SJSA1 (cell line): ENCODE measurements around the gene SLC2A2. TPM values are rescaled to one million over a fixed set of nuclear protein-coding genes. Genes with fewer than 3 reads are reported as not detected.

Experiments
- DNase-seq, 2 experiments: peaks; one replicate each; pipeline ENCODE4 v3.0.0-alpha.2; 2015 to 2020; ENCODE audit warnings: low spot score in 2 of 2, low read depth in 1 of 2
- H3K27ac ChIP-seq: fragments of 250-450 bp; sonication (Bioruptor Pico); 2 replicates; pipeline ENCODE4 v1.5.1; 2020; ENCODE audit warnings: mild to moderate bottlenecking, moderate library complexity
- H3K27me3 ChIP-seq: fragments of 250-450 bp; sonication (Bioruptor Pico); replicated peaks from 2 replicates; pipeline ENCODE4 v1.5.1; 2020; ENCODE audit warnings: mild to moderate bottlenecking, moderate library complexity
- H3K36me3 ChIP-seq: fragments of 250-450 bp; sonication (Bioruptor Pico); 2 replicates; pipeline ENCODE4 v1.5.1; 2020; ENCODE audit warnings: mild to moderate bottlenecking
- H3K4me1 ChIP-seq: fragments of 250-450 bp; sonication (Bioruptor Pico); replicated peaks from 2 replicates; pipeline ENCODE4 v1.6.1; 2021; ENCODE audit warnings: mild to moderate bottlenecking
- H3K4me3 ChIP-seq: fragments of 250-450 bp; sonication (Bioruptor Pico); 2 replicates; pipeline ENCODE4 v1.5.1; 2020; ENCODE audit warnings: mild to moderate bottlenecking
- H3K9me3 ChIP-seq: fragments of 250-450 bp; sonication (Bioruptor Pico); replicated peaks from 2 replicates; pipeline ENCODE4 v1.5.1; 2020; ENCODE audit warnings: mild to moderate bottlenecking
- total RNA-seq: library from RNA; depleted of rRNA; stranded (reverse); fragments of >200 nt; shearing (Covaris generic); gene quantifications from 2 replicates; pipeline ENCODE4 v1.2.3, GENCODE V29; 2014

SLC2A2 gene
- total RNA-seq, 1 experiment from 2014 or later: not detected

DNA sequence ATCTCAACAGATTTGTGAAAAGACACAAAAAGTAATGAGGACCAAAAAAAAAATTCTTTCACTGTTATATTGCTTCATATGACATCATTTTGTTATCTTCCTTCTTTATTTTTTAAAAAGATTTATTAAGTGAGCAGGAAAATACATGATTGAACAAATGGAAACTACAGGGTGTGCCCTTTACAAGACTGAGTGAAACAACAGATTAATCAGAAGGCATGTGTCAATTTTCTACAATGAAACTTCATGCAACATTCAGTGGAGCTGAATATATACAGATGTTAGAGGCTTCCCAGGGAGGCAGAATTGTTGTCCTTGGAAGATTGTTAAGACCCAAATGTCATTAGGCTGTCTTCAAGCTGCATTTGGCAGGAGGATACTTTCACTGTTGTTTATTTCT lies 28.4 kb upstream of the SLC2A2 start:
- peak overlapping the region; percentile 36; the same call in 1 of the 2 replicates for H3K27ac ChIP-seq
- no peaks in the 10 kb centered on the region for H3K9me3 ChIP-seq
- DNase-seq: no peak
- no peak overlapping the region for H3K4me3 ChIP-seq
- no peaks in the 10 kb centered on the region for H3K36me3 ChIP-seq
- H3K4me1 ChIP-seq: peaks cover 23% of the 10 kb centered on the region
- no peaks in the 10 kb centered on the region for H3K27me3 ChIP-seq

DNA sequence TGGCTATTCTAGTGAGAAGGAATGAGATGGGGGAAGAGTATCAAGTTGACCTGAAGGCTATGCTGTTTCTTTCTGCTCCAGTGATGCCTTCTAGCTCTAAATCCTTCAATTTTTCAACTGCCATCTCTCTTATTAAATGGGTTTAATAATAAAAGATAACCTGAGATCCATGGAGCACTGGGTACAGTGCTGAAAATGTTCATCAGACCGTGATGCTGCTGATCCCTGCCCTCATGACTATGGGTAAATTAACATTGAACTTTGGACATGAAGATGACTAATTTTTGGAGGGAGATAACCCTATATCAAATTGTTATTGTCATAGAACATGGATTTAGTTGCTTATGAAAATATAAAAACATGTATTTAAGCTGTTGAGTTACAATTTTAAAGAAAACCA lies 27.7 kb upstream of the SLC2A2 start:
- Histone ChIP-seq H3K36me3 (no peaks in the 10 kb centered on the region), H3K9me3 (no peaks in the 10 kb centered on the region), H3K27ac (no peak overlapping the region), H3K4me1 (peaks cover 23% of the 10 kb centered on the region), H3K27me3 (no peaks in the 10 kb centered on the region), H3K4me3 (no peak overlapping the region)
- no peak for DNase-seq

DNA sequence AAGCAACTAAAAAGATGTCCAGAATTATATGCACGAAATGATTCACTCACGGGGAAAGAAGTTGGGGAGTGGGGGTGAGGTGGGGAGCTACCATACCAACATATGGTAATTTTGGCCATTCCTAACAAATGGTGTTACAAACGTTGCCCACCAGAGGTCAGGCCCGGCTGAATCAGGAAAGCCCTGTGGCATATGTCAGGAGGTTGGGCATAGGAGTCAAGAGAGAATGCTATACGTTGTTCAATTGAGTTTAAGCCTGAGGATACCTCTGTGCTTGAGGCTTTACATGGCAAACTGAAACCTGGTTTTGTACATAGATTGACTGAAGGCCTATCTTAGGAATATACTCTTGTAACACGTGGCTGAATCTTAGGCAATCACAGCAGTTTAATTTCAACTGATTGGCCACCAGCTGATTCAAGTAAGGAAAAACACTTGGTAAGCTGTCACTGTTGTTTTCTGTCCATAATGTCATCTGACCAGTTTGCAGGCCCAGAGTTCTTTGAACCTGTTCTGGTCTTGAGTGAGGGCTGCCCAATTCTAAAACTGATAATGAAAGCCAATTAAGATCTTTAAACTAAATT lies 23.4 kb upstream of the SLC2A2 start:
- H3K36me3 ChIP-seq: no peaks in the 10 kb centered on the region
- peak; percentile 17 to 46 for DNase-seq
- H3K4me3 ChIP-seq: no peak overlapping the region
- H3K27me3 ChIP-seq: no peaks in the 10 kb centered on the region
- no peak overlapping the region for H3K27ac ChIP-seq
- H3K4me1 ChIP-seq: peaks cover 2% of the 10 kb centered on the region
- H3K9me3 ChIP-seq: no peaks in the 10 kb centered on the region

DNA sequence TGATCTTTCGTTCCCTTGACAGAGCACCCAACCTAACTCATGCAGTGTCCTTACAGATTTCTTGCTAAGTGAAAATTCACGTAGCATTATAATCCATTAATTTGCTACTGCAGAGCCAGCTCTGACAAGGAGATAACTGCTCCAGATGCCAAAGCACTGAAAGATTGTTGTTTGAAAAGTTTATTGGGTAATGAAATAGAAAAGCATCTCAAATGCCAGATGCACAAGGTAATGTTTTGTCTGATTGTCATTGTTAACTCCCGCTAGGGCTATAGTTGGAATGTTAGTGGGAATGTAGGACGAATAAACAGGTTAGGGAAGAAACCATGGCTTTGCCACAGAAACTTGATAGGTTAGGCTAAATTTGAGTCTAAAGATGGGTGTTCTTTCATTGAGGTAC lies 20.2 kb upstream of the SLC2A2 start:
- DNase-seq: no peak
- H3K4me3 ChIP-seq: no peak overlapping the region
- no peaks in the 10 kb centered on the region for H3K36me3 ChIP-seq
- no peaks in the 10 kb centered on the region for H3K27me3 ChIP-seq
- H3K27ac ChIP-seq: no peak overlapping the region
- no peaks in the 10 kb centered on the region for H3K9me3 ChIP-seq
- H3K4me1 ChIP-seq: no peaks in the 10 kb centered on the region

DNA sequence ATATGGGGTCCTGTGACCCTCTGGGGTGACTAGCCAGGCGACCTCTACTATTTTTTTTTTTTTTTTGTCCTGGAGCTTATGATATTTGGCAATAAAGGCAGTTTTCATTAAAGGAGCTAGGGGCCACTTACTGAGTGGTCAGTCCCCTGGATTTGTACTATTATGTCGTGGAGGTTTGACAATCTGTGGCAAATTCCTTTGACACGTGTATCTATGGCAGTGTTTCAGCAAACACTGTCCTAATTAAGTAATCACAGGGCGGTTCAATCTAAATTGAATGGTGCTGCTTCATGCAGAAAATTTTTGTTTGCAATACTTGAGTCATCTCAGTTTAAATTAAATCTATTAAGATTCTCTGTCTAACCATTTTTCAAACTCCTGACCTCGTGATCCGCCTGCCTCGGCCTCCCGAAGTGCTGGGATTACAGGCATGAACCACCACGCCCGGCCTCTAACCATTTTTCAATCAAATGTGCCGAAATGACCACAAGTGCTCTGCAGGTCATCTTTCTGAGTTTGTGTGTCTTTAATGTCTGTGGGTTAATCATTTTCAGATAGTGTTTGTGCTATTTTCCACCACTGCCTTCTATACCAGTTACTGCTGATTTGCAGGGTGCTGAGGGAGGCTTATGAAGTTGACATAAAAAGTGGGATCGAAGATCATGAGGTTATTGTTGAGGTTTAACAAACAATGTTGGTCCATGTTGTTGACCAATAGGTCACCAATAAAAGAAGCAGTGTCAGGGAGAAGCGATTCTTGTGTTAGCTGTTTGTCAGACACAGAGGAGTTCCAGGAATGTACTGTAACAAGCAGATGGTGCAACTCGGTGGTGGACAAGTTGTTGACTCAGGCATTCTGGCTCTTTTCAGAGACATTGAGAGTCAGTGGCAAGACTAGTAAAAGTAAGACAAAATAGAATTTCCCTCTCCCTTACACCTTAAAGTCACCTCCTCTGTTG lies 18.6 kb upstream of the SLC2A2 start:
- H3K4me3 ChIP-seq: no peak overlapping the region

DNA sequence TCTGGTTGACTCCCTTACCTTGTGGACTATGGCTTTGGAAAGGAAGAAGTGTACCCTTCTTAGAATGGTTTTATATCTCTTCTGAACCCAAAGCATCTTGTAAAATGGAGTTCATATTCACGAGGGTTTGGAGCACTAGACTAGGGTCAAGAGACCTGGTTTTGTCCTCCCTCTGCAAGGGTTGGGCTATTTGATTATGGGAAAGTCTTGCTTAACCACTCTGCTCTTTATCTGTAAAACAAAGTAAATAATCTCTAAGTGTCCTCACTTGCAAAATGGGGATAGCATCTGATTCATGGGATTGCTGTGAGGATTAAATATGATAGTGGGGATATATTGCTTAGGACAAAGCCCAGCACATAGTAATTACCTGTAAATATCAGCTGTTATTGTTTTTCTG lies 17.9 kb upstream of the SLC2A2 start:
- no peaks in the 10 kb centered on the region for H3K9me3 ChIP-seq
- no peak for DNase-seq
- no peaks in the 10 kb centered on the region for H3K27me3 ChIP-seq
- no peak overlapping the region for H3K4me3 ChIP-seq
- H3K36me3 ChIP-seq: no peaks in the 10 kb centered on the region
- H3K4me1 ChIP-seq: no peaks in the 10 kb centered on the region
- H3K27ac ChIP-seq: no peak overlapping the region

More for the DNA sequence above, 18.6 kb upstream of the SLC2A2 start:
- Histone ChIP-seq H3K27me3 (no peaks in the 10 kb centered on the region), H3K9me3 (no peaks in the 10 kb centered on the region), H3K4me1 (no peaks in the 10 kb centered on the region), H3K27ac (no peak overlapping the region), H3K36me3 (no peaks in the 10 kb centered on the region)
- no peak for DNase-seq

DNA sequence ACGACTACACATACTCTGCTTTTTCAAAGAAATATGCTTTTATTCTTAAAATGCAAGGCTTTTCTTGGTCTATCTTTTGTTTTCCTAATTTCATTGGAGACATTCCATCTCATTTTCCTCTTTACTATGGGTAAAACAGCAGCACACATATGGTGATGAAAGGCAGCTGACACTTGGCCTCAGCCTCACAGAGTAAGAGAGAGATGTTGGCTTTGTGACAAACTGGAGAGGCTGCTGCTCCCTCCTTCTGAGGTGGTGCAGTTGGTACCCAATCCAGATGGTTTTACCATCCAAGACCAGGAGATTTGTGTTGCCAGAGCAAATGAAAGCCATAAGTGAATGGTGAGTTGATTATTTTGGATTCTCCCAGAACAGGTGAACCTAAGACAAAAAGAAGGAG lies 13.2 kb upstream of the SLC2A2 start:
- no peaks in the 10 kb centered on the region for H3K4me1 ChIP-seq
- no peaks in the 10 kb centered on the region for H3K9me3 ChIP-seq
- H3K27ac ChIP-seq: no peak overlapping the region
- no peaks in the 10 kb centered on the region for H3K27me3 ChIP-seq
- no peak overlapping the region for H3K4me3 ChIP-seq
- DNase-seq: no peak
- no peaks in the 10 kb centered on the region for H3K36me3 ChIP-seq

DNA sequence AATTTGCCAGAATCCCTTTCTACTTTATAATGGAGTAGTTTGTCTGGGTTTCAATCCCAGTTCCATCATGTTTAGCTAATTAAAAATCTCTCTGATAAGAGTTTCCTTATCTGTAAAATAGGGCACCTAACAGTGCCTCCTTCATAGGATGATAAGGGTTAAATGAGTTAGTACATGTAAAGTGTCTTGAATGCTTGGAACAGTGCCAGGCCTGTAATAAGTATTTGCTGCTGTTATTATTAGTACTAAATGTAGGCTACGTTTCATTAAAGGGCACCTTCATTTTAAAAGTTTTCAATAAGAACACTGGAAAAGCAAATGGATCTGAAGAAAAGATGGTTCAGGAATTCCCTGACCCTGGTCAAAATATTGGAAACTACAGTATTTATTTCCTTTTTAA lies 11.8 kb upstream of the SLC2A2 start:
- H3K27me3 ChIP-seq: no peaks in the 10 kb centered on the region
- no peaks in the 10 kb centered on the region for H3K36me3 ChIP-seq
- no peak for DNase-seq
- H3K4me3 ChIP-seq: no peak overlapping the region
- H3K27ac ChIP-seq: no peak overlapping the region
- H3K9me3 ChIP-seq: no peaks in the 10 kb centered on the region
- H3K4me1 ChIP-seq: no peaks in the 10 kb centered on the region

DNA sequence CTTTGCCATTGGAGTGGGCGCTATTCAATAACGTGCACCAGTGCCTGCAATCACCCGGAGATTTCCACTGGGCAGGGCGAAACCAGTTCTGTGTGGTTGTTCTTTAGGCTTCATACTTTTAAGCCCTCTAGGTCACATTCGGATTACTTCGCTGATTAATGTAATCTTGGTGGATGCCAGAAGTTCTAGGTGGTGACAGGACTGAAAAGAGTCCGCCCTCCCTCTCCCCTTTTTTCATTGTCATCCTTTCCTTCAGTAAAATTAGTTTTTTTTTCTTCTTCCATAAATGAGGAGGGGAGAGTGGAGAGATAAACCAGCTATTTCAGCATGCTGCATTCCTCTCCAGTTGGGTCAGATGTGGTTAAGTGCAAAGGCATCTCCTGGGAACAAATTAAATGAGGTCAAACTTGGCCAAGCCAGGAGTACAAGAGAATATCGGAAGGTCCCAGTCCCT lies 2.3 kb upstream of the SLC2A2 start:
- Histone ChIP-seq H3K4me3 (no peak overlapping the region), H3K27me3 (no peaks in the 10 kb centered on the region), H3K27ac (0 out of 2 replicates have a peak overlapping the region, but pooled peaks have one; percentile 1), H3K4me1 (peaks cover 7% of the 10 kb centered on the region), H3K9me3 (no peaks in the 10 kb centered on the region), H3K36me3 (no peaks in the 10 kb centered on the region)
- peak in 1 of 2 experiments; percentile 28 for DNase-seq

DNA sequence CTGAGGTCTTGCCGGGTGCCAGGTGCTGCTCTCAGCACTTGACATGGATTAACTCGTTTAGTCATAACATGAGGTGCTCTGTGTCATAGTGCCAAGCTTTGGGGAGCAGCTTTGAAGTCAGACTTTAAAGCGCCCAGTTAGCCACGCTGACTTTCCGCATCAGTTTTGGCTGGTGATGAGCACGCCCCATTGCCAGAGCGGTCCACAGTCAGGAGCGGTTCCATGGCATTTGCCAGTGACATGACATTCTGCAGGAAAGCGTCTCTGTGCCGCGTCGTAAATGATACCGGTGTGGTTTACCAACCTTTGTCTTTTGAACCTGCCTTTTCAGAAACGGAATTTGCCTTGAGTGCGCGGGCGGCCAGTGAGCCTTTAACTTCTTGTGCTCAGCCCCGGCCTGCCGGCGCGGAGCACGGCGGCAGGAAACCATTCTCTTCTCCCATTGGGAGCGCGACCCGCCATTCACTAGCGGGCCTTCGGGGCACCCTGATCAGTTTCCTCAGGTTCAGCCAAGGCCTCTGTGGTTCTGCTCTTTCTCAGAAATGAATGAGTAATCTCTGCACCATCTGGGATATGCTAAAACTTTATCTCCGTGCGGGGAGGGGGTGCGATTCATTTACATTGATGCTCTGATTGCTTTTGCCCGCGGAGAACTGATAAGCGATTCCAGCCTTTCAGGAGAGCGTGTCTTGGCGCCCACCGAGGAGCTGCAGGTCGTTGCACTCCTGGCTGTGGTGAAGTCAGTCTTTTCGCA lies 1.7 kb upstream of the SLC2A2 start:
- Histone ChIP-seq H3K36me3 (no peaks in the 10 kb centered on the region), H3K27ac (no peak overlapping the region), H3K9me3 (no peaks in the 10 kb centered on the region), H3K4me3 (no peak overlapping the region), H3K4me1 (peaks cover 7% of the 10 kb centered on the region), H3K27me3 (no peaks in the 10 kb centered on the region)
- DNase-seq: no peak

DNA sequence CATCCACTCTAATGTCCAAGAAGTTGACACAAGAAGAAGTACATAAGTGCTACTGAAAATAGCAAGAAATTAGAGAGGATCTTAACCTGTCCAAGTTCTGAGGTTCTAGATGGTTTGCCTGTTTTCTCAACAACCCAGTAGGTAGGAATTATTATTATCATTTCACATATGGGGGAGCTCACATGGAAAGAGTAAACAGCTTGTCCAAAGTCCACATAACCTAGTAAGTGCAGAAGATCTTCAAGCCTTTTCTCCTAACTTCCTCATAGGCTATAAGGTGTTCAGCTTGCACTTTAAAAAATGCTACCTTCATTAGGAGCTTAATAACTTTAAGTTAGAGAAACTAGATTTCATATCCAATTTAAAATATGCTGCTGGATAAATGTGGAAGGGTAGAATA lies 3.0 kb downstream of the SLC2A2 start:
- Histone ChIP-seq H3K4me1 (peaks cover 1% of the 10 kb centered on the region; the same call in 1 of the 2 replicates), H3K27ac (no peak overlapping the region), H3K4me3 (no peak overlapping the region), H3K9me3 (no peaks in the 10 kb centered on the region), H3K36me3 (no peaks in the 10 kb centered on the region), H3K27me3 (0 out of 2 replicates have a peak, but pooled peaks cover 3% of the 10 kb centered on the region)
- no peak for DNase-seq

DNA sequence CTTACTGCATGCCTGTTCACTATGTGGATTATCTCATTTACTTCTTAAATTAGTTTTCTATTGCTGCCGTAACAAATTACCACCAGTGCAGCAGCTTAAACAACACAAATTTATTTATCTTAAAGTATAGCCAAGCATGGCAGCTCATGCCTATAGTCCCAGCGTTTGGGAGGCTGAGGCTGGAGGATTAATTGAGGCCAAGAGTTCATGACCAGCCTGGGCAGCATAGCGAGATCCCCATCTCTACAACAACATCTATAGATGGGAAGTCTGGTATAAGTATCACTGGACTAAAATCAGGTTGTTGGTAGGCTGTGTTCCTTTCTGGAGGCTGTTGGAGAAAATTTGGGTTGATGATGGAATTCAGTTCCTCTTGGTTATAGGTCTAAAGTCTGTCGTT lies 5.1 kb downstream of the SLC2A2 start:
- no peaks in the 10 kb centered on the region for H3K9me3 ChIP-seq
- no peaks in the 10 kb centered on the region for H3K4me1 ChIP-seq
- no peak overlapping the region for H3K27ac ChIP-seq
- H3K4me3 ChIP-seq: no peak overlapping the region
- no peak for DNase-seq
- H3K36me3 ChIP-seq: no peaks in the 10 kb centered on the region
- 0 out of 2 replicates have a peak, but pooled peaks cover 3% of the 10 kb centered on the region for H3K27me3 ChIP-seq

DNA sequence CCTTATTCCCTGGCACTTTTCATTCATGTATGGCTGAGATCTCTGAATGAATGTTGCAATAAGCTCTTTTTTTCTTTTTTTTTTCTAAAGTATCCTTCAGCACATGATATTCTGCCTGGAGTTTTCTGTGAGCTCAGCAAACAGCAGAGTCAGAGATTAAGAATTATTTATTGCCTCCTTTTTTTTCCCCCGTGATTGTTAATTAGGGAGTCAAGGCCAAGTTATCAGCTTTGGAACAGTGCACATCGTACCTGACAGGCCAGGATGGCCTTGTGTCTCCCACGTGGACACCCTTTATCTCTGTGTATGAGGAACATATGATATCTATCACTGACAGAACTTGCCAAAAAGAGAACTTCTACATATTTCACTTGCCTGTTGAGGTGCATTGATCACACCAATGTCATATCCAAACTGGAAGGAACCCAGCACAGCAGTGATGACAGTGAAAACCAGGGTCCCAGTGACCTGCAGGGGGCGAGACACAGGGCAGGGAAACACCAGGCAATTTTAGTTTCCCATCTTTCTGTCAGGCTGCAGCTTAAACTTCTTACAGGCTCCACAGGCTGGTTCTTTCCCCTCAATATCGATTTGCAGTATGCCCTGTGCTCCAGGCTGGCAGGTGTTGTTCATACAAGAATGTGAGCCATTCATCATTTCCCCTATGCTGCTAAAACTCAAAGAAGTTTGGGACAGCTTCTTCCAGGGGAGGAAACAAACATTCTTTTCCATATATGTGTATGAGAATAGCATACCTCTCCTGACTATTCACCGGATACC lies 8.2 kb downstream of the SLC2A2 start:
- 0 out of 2 replicates have a peak, but pooled peaks cover 3% of the 10 kb centered on the region for H3K27me3 ChIP-seq
- no peaks in the 10 kb centered on the region for H3K9me3 ChIP-seq
- no peak overlapping the region for H3K4me3 ChIP-seq
- H3K36me3 ChIP-seq: no peaks in the 10 kb centered on the region
- DNase-seq: no peak
- no peak overlapping the region for H3K27ac ChIP-seq
- no peaks in the 10 kb centered on the region for H3K4me1 ChIP-seq
